ENCODE data around the gene PLXNA4.
"Not testable (repeated sequence)": the region's sequence is repeated elsewhere in the genome, so short reads cannot be mapped to it uniquely, and the experiment has no call there.

DNA sequence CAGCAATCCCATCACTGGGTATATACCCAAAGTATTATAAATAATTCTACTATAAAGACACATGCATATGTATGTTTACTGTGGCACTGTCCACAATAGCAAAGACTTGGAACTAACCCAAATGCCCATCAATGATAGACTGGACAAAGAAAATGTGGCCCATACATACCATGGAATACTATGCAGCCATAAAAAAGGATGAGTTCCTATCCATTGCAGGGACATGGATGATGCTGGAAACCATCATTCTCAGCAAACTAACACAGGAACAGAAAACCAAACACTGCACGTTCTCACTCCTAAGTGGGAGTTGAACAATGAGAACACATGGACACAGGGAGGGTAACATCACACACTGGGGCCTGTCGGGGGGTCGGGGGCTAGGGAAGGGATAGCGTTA is 186.2 kb downstream of the PLXNA4 start:
- TF ChIP-seq POLR2A (IDR thresholded peaks at IDR 0.05); POLR2AphosphoS5 (IDR thresholded peaks at IDR 0.05; ENCODE audit: insufficient read depth in 1 of 2, low read depth in 1 of 2): not testable (repeated sequence)
- TF ChIP-seq, protein P1, sequence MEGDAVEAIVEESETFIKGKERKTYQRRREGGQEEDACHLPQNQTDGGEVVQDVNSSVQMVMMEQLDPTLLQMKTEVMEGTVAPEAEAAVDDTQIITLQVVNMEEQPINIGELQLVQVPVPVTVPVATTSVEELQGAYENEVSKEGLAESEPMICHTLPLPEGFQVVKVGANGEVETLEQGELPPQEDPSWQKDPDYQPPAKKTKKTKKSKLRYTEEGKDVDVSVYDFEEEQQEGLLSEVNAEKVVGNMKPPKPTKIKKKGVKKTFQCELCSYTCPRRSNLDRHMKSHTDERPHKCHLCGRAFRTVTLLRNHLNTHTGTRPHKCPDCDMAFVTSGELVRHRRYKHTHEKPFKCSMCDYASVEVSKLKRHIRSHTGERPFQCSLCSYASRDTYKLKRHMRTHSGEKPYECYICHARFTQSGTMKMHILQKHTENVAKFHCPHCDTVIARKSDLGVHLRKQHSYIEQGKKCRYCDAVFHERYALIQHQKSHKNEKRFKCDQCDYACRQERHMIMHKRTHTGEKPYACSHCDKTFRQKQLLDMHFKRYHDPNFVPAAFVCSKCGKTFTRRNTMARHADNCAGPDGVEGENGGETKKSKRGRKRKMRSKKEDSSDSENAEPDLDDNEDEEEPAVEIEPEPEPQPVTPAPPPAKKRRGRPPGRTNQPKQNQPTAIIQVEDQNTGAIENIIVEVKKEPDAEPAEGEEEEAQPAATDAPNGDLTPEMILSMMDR (IDR thresholded peaks at IDR 0.05) = not testable (repeated sequence)

All from vagina (tissue), 2 donors.